22Rv1 (cell line): ENCODE data around the gene EXOC1.

Experiments
- H3K27ac ChIP-seq: fragments of 450-650 bp; 2 replicates; pipeline ENCODE4 v1.5.1; 2017
- ZFX ChIP-seq: fragments of 450-650 bp; IDR thresholded peaks from 2 replicates; pipeline ENCODE4 v1.6.1; 2017; ENCODE audit warnings: antibody characterized with exemption, borderline replicate concordance
- TF ChIP-seq, protein P1 (sequence below): fragments of 450-650 bp; IDR thresholded peaks from 2 replicates; pipeline ENCODE4 v1.5.1; 2017; ENCODE audit warnings: mild to moderate bottlenecking

EXOC1 gene

DNA sequence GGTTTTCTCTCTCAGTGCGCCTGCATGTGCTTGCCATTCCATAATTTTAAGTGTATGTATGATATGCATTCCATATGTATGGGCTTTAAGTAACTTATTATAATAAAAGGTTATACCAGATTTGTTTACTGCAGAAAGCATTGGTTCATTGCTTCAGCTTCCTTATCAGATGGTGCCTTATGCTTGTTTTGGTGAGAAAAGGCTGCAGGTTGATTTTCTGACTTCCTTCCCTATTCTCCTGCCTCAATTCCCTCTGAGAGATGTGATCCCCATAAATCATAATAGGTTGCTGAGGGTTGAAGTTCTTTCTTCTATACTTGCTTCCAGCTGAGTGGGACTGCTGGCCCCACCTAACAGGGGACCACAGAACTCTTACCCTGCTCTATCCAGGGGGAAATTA lies 85.0 kb downstream of the EXOC1 start:
- no peak overlapping the region for H3K27ac ChIP-seq
- no peak for TF ChIP-seq ZFX
- TF ChIP-seq, protein P1, sequence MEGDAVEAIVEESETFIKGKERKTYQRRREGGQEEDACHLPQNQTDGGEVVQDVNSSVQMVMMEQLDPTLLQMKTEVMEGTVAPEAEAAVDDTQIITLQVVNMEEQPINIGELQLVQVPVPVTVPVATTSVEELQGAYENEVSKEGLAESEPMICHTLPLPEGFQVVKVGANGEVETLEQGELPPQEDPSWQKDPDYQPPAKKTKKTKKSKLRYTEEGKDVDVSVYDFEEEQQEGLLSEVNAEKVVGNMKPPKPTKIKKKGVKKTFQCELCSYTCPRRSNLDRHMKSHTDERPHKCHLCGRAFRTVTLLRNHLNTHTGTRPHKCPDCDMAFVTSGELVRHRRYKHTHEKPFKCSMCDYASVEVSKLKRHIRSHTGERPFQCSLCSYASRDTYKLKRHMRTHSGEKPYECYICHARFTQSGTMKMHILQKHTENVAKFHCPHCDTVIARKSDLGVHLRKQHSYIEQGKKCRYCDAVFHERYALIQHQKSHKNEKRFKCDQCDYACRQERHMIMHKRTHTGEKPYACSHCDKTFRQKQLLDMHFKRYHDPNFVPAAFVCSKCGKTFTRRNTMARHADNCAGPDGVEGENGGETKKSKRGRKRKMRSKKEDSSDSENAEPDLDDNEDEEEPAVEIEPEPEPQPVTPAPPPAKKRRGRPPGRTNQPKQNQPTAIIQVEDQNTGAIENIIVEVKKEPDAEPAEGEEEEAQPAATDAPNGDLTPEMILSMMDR: no peak

DNA sequence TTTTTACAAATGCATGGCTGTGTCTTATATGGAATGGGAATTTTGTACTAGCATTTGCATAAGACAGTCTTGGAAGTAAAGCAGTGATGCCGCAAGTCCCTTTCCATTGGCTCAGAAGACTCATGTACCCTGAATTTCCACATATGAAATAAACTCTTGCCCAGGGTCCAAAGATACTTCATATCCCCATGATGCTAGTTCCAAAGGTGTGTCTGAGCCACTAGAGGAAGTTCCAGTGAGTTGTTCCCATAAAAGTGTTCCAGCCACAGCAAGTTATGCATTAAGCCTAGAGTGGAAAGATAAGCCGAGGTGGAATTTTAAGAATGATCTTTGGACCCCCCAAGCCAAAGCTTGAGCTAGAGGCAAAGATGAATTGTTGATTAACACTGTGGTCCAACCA lies 86.0 kb downstream of the EXOC1 start:
- no peak for TF ChIP-seq ZFX
- no peak overlapping the region for H3K27ac ChIP-seq

DNA sequence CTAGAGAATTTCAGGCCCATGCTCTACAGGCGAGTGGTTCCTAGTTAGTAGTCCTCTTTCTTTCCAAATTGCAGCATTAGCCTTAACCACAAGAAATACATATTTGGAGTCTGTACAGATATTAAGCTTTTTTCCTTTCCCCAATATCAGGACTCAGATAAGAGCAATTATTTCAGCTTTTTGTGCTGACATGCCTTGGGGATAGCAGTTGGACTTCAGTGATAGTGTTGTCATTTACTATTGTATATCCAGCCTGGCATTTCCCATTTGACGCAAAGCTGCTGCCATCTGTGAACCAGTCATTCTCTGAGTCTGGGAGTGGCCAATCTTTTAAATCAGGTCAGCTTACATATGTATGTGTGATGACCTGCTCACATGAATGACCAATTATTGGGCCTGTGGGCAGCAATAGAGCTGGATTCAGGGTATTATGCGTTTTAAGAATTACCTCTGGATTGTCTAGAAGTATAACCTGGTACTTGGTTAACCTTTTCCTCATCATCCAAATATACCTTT lies 88.5 kb downstream of the EXOC1 start:
- TF ChIP-seq, protein P1: no peak
- TF ChIP-seq ZFX: no peak
- no peak overlapping the region for H3K27ac ChIP-seq

DNA sequence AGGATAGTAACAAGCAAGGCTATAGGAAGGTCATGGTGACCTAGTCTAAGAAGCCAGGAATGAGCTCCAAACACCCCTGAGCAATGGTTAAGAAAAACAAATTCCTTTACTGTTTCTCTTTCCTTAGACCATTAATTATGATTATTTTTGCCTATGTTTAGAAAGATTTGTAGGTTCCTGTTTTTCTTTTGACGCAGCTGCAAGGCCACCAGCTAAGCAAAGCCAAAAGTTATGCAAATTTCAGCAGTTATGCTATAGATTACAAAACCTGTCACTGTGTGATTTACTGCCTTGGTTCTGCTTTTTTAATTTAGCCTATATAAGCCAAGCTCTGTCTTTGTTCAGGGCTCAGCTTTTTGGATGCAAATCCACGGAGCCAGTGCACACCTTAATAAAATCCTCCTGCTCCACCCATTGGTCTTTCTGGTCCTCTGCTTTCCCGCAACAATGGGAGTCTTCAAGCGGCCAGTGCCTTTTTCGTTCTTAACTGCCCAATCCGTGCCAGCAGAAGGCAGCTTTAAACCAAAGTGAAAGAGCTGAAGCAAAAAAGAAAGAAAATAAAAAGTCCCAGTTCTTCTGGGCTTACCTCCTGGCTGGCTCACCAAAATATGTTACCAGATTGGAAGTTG lies 93.9 kb downstream of the EXOC1 start:
- TF ChIP-seq, protein P1: no peak
- TF ChIP-seq ZFX: no peak
- H3K27ac ChIP-seq: no peak overlapping the region

DNA sequence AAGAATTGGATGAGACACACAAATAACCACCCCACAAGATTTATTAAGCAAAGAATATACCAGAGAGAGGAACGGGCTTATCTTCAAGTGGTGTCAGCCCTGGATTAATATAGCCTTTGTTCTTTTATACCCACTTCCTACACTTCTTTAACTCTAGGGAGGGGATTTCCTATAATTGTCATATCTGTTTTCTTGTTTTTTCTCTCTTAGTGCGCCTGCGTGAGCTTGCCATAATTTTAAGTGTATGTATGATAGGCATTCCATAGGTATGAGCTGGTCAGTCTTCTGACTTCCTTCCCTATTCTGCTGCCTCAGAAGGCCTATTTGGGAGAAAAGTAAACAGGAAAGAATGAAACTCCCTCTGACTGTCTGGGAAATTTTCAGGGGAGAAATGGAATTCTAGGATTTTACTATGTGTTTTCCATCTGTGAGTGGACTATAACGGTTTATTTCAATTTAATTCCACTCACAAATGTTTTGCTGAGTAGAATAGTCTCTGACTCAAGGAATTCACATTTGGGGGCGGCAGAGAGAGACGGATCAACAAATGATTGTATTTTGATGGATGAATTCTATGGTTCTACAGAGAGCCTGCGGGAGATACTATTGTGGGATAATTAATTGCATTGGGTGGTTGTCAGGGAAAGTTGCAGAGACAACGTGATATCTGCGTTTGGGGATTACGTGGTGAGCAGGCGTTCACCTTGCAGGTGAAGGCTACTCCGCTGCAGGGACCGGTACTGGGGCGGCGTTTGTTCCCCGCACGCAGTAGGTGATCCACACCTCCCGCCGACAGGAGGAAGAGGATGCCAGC lies 94.7 kb downstream of the EXOC1 start:
- peak overlapping the region; percentile 93 for H3K27ac ChIP-seq
- TF ChIP-seq ZFX: no peak
- TF ChIP-seq, protein P1: no peak

DNA sequence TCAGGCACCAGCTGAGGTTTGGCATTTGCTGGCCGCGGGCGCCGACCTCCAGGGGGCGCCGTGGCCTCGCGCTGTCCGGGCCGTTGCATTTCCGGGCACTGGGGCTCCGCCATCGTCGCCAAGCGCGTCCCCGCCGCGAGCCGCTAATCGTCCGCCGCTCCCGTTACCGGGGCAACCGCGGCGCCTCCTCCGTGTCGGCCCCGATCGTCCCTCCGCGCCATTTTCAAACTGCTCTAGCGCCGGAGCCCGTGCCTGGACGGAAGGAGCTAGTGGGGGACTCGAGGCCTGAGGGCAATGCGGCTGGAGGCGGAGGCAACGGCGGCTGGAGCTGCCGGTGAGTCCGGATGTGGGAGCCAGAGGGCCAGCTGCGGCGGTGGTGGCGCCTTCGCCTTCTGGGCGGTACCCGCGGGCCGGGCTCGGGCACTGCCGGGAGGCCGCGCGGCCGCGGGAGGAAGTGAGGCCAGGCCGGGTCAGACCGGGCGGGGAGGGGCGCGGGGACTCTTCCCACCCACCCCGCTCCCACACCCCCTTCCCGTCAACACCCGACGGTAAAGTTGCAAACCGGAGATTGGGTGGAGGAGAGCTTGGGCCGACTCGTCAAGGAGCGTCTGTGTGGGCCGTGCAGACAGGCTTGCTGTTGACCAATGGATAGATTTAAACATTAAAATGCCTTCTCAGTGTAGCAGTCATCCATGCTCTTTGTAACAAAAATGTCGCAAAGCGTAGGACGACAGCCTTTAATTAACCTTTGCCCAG lies 95.5 kb downstream of the EXOC1 start, which contains the start of gene CEP135:
Gene CEP135, plus strand, starts transcription at position 220 of the 756 bp plus-strand sequence. CDS start 3,186 bp downstream, outside the sequence.
- TF ChIP-seq, protein P1: peak; percentile 98
- no peak for TF ChIP-seq ZFX
- H3K27ac ChIP-seq: peak within 1 kb of the TSS; percentile 93

DNA sequence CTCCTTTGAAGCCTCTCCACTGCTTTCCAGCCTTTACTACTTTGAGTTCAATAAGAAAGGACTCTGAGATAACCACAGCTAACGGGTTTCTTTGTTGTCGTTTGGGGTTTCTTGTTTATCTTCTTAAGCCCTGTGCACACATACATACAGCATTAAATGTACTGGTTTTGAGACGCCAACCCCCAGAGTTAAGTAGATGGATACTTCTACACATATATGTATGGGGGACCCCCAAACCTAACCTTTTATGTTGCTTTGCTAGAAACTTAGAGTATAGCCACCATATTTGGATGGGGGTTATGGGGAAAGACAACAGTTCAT lies 96.0 kb downstream of the EXOC1 start:
- peak overlapping the region; percentile 93 for H3K27ac ChIP-seq
- TF ChIP-seq, protein P1: no peak
- no peak for TF ChIP-seq ZFX
